GM19328 (cell line): Measurements from ENCODE around the gene PCDHGA9.
"Not testable (repeated sequence)": the region's sequence is repeated elsewhere in the genome, so short reads cannot be mapped to it uniquely, and the experiment has no call there.

ENCODE experiments used
- ATAC-seq: cut with Tn5 transposase; IDR thresholded peaks from one replicate; pipeline ENCODE4 v1.9.1; 2021; ENCODE audit warnings: mild to moderate bottlenecking, moderate library complexity; ENCODE audit not compliant: unreplicated experiment

The PCDHGA9 gene

DNA sequence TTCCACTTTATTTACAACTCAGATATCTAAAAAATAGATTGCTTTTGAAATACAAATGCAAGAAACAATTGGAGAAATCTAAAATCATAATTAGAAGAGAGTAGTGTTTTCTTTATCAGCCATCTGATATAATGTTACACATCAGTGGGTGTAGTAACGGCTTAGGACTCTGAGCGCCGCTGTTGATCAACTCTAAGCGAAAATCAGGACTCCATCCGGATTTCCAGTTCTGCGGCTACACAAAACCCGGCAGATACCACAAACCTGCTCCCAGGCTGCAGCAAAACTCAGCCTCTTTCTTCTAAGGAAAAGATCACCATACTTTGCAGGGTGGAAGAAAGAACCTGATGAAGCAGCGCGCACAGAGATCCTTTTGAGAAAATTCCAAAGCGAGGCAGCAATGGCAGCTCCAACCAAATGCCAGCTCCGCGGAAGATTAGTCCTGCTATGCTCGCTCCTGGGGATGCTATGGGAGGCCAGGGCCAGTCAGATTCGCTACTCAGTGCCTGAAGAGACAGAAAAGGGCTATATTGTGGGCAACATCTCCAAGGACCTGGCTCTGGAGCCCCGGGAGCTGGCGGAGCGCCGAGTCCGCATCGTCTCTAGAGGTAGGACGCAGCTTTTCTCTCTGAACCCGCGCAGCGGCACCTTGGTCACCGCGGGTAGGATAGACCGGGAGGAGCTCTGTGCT lies at the start of gene PCDHGA9:
Gene PCDHGA9, plus strand, starts transcription at position 226 of the 691 bp plus-strand sequence. Its CDS starts 175 bp downstream, at position 401.
- ATAC-seq, result no peak

DNA sequence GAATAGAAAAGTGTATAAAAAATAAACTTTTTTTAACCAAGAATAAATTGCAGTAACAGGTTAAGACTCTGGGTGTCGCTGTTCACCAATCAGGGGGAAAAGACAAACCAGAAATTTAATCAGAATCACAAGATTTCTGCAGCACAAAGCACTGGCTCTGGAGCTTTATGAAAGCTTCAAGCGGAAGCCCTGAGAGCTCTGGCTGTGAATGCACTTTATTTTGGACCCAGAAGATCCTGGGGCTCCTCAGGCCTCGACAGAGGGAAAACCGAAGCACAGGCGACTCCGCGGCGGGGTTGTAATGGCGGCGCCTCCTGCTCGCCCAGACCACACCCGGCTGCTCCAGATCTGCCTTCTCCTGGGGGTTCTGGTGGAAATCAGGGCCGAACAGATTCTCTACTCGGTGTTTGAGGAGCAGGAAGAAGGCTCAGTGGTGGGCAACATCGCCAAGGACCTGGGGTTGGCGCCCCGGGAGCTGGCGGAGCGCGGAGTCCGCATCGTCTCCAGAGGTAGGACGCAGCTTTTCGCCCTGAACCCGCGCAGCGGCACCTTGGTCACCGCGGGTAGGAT lies 47.6 kb upstream of the PCDHGA9 start, which contains the start of gene PCDHGA4:
Gene PCDHGA4, plus strand, starts transcription at position 122 of the 570 bp plus-strand sequence. Its CDS starts 87 bp downstream, at position 209.
- ATAC-seq, result no peak

DNA sequence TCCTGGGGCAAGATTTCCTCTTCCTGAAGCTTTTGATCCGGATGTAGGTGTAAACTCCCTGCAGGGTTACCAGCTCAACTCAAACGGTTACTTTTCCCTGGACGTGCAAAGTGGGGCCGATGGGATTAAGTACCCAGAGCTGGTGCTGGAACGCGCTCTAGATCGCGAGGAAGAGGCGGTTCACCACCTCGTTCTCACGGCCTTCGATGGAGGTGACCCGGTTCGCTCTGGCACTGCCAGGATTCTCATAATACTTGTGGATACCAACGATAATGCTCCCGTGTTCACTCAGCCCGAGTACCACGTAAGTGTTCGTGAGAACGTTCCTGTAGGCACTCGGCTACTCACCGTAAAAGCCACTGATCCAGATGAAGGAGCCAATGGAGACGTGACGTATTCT lies 46.9 kb upstream of the PCDHGA9 start:
- ATAC-seq, result no peak

DNA sequence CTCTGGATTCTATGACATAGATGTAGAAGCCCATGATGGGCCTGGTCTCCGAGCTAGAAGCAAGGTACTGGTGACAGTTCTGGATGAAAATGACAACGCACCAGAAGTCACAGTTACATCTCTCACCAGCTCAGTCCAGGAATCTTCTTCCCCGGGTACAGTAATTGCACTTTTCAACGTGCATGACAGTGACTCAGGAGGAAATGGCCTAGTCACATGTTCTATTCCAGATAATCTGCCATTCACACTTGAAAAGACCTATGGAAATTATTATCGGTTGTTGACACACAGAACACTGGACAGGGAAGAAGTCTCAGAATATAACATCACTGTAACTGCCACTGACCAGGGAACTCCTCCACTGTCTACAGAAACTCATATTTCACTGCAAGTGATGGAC lies 46.4 kb upstream of the PCDHGA9 start:
- ATAC-seq, result no peak

DNA sequence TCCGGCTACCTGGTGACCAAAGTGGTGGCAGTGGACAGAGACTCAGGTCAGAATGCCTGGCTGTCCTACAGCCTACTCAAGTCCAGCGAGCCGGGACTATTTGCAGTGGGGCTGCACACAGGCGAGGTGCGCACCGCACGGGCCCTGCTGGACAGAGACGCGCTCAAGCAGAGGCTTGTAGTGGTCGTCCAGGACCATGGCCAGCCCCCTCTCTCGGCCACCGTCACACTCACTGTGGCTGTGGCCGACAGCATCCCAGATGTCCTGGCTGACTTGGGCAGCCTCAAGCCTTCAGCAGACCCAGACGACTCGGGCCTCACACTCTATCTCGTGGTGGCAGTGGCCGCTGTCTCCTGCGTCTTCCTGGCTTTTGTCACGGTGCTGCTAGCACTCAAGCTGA lies 45.6 kb upstream of the PCDHGA9 start:
- no peak for ATAC-seq

DNA sequence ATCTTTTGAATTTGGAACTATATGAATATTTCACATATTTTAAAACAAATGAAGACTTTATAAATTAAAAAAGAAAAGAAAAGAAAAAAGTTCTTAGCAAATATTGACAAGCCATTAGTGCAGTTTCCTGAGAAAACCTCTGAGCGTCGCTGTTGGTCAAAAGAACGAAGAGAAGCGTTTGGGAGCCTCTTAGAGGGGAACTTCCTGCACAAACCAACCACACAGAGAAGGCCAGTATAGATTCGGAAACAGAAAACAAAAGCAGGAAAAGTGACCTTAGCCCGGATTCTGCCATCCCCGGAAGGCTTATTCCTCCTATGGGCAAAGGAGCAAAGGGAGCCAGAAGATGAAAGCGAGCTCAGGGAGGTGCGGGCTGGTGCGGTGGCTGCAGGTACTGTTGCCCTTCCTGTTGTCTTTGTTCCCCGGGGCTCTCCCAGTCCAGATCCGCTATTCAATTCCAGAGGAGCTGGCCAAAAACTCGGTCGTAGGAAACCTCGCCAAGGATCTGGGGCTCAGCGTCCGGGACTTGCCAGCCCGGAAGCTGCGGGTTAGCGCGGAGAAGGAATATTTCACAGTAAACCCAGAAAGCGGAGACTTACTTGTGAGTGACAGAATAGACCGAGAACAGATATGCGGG lies 42.7 kb upstream of the PCDHGA9 start, which contains the start of gene PCDHGB2:
Gene PCDHGB2, plus strand, starts transcription at position 205 of the 637 bp plus-strand sequence. Its CDS starts 142 bp downstream, at position 347.
- no peak for ATAC-seq

DNA sequence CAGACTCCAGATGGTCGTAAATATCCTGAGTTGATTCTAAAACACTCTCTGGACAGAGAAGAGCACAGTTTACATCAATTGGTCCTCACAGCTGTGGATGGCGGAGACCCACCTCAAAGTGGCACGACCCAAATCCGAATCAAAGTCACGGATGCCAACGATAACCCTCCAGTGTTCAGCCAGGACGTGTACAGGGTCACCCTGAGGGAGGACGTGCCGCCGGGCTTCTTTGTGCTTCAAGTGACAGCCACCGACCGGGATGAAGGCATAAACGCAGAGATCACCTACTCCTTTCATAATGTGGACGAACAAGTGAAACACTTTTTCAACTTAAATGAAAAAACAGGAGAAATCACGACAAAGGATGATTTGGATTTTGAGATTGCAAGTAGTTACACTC lies 41.9 kb upstream of the PCDHGA9 start:
- no peak for ATAC-seq

DNA sequence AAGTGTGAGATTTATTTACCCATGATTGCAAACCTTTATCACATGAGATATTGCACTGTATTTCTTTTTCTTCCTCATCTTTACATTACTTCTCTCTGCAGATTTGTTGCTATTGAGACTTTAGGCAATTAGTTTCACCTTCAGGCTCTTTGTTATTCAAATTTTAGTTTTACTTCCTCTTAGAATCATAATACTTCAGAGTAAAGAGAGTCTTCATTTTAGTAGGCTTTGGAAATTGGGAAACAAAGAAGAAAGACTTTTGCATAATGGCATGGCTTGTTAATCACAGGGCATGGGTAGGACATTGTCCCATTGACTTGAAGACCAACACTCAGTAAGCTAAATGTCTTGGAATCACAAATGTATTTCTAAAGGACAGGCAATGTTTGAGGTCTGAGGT lies 39.9 kb upstream of the PCDHGA9 start:
- no peak for ATAC-seq

DNA sequence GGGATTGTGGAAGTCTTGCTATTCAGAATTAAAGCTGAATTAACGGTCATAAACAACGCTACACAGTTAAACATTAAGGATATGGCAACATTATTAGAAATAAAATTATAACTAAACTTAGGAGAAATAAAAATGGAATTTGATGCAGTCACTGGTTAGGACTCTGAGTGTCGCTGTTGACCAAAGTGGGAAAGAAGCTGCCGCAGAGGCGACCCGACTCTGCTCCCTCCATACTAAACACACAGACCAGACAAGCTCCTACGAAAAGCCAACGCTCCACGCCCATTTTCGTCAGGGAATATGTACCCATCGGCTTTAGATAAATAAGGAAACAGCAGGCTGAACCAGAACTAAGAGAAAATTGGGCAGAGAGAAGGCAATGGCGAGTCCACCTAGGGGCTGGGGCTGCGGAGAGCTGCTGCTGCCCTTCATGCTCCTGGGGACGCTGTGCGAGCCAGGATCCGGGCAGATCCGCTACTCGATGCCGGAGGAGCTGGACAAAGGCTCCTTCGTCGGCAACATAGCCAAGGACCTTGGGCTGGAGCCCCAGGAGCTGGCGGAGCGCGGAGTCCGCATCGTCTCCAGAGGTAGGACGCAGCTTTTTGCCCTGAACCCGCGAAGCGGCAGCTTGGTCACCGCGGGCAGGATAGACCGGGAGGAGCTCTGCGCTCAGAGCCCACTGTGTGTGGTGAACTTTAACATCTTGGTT lies 38.5 kb upstream of the PCDHGA9 start, which contains the start of gene PCDHGA5:
Gene PCDHGA5, plus strand, starts transcription at position 211 of the 709 bp plus-strand sequence. Its CDS starts 169 bp downstream, at position 380.
- no peak for ATAC-seq

DNA sequence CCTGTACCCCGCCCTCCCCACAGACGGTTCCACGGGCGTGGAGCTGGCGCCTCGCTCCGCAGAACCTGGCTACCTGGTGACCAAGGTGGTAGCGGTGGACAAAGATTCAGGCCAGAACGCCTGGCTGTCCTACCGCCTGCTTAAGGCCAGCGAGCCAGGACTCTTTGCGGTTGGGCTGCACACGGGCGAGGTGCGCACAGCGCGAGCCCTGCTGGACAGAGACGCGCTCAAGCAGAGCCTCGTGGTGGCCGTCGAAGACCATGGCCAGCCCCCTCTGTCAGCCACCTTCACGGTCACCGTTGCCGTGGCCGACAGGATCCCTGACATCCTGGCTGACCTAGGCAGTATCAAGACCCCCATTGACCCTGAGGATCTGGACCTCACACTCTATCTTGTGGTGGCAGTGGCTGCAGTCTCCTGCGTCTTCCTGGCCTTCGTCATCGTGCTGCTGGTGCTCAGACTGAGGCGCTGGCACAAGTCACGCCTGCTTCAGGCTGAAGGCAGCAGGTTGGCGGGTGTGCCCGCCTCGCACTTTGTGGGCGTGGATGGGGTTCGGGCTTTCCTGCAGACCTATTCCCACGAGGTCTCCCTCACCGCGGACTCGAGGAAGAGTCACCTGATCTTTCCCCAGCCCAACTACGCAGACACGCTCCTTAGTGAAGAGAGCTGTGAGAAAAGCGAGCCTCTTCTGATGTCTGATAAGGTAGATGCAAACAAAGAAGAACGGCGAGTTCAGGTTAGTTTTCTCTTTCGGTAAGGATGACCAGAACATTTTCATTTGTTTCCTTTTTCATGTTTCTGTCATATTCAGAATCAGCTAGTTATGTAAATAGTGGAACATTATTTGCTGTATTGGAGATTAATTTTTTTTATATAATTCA lies 36.3 kb upstream of the PCDHGA9 start:
- ATAC-seq, result no peak

DNA sequence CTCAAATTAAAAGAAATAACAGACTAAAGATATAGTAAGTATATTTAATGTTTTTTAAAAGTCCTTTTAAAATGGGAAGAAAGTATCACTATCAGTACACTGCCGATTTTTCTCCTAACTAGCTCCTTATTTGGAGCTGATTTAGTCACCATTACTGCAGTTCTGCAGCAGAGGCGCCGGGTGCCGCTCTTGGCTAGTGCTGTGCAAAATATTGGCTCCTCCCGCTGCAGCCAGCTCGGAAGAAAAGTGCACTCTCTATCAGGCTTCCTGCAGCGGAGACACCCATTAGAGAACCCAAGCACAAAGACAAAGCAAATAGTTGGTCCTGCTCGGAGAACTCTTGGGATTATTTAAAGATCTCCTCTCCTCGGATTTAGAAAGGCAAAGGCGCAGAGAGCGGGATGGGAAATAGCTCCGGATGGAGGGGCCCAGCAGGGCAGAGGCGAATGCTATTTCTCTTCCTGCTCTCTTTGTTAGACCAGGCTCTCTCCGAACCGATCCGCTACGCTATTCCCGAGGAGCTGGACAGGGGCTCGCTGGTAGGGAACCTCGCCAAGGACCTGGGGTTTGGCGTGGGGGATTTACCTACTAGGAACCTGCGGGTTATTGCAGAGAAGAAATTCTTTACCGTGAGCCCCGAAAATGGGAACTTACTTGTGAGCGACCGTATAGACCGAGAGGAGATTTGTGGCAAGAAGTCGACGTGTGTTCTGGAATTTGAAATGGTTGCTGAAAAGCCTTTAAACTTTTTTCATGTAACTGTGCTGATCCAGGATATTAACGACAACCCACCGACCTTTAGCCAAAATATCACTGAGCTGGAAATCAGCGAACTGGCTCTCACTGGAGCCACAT lies 32.4 kb upstream of the PCDHGA9 start, which contains the start of gene PCDHGB3:
Gene PCDHGB3, plus strand, starts transcription at position 249 of the 855 bp plus-strand sequence. Its CDS starts 153 bp downstream, at position 402.
- ATAC-seq, result peak; percentile 65

DNA sequence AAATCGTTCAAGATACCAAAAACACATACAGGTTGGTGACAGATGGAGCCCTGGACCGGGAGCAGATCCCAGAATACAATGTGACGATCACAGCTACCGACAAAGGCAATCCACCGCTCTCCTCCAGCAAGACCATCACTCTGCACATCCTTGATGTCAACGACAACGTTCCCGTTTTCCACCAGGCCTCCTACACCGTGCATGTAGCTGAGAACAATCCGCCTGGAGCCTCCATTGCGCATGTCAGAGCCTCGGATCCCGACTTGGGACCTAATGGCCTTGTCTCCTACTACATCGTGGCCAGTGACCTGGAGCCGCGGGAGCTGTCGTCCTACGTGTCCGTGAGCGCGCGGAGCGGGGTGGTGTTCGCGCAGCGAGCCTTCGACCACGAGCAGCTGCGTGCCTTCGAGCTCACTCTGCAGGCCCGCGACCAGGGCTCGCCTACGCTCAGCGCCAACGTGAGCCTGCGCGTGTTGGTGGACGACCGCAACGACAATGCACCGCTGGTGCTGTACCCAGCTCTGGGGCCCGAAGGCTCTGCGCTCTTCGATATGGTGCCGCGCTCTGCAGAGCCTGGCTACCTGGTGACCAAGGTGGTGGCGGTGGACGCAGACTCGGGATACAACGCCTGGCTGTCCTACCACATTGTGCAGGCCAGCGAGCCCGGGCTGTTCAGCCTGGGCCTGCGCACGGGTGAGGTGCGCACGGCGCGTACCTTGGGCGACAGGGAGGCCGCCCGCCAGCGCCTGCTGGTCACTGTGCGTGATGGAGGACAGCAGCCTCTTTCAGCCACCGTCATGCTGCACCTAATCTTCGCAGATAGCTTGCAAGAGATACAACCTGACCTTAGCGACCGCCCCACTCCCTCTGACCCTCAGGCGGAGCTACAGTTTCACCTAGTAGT lies 30.8 kb upstream of the PCDHGA9 start:
- no peak for ATAC-seq

DNA sequence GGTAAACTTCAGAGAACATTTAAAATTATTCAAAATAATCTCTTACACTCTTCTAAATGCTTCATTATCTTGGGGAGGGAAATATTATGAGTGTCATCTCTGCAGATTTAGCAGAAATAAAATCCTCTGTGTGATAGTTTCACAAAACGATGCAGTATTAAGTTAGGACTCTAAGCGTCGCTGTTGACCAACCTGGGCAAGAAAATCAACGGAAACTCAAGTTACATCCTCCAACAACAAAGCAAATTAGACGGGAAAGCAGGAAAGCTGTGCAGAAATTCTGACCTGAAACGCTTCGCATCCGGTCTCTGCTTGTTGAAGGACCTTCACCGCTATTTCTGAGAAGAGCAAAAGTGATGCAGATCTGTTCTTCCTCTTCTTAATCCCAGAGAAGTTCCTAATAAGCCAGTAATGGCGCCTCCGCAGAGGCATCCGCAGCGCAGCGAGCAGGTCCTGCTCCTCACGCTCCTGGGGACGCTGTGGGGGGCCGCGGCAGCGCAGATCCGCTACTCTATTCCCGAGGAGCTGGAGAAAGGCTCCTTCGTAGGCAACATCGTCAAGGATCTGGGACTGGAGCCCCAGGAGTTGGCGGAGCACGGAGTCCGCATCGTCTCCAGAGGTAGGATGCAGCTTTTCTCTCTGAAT lies 28.8 kb upstream of the PCDHGA9 start, which contains the start of gene PCDHGA6:
Gene PCDHGA6, plus strand, starts transcription at position 219 of the 645 bp plus-strand sequence. Its CDS starts 193 bp downstream, at position 412.
- no peak for ATAC-seq

DNA sequence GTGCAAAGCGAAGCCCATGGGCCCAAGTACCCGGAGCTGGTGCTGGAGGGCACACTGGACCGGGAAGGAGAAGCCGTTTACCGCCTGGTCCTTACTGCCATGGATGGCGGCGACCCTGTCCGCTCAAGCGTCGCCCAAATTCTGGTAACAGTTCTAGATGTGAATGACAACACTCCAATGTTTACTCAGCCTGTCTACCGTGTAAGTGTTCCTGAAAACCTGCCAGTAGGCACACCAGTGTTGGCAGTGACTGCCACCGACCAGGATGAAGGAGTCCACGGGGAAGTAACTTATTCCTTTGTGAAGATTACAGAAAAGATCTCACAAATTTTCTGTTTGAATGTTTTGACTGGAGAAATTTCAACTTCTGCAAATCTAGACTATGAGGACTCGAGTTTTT lies 28.0 kb upstream of the PCDHGA9 start:
- no peak for ATAC-seq

DNA sequence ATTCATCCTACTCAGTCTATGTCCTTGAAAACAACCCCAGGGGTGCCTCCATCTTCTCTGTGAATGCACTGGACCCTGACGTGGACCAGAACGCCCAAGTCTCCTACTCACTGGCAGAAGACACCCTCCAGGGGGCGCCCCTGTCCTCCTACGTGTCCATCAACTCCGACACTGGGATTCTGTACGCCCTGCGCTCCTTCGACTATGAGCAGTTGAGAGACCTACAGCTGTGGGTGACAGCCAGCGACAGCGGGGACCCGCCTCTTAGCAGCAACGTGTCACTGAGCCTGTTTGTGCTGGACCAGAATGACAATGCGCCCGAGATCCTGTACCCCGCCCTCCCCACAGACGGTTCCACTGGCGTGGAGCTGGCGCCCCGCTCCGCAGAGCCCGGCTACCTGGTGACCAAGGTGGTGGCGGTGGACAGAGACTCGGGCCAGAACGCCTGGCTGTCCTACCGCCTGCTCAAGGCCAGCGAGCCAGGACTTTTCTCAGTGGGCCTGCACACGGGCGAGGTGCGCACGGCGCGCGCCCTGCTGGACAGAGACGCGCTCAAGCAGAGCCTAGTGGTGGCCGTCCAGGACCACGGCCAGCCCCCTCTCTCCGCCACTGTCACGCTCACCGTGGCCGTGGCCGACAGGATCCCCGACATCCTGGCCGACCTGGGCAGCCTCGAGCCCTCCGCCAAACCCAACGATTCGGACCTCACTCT lies 27.0 kb upstream of the PCDHGA9 start:
- ATAC-seq, result not testable (repeated sequence)

DNA sequence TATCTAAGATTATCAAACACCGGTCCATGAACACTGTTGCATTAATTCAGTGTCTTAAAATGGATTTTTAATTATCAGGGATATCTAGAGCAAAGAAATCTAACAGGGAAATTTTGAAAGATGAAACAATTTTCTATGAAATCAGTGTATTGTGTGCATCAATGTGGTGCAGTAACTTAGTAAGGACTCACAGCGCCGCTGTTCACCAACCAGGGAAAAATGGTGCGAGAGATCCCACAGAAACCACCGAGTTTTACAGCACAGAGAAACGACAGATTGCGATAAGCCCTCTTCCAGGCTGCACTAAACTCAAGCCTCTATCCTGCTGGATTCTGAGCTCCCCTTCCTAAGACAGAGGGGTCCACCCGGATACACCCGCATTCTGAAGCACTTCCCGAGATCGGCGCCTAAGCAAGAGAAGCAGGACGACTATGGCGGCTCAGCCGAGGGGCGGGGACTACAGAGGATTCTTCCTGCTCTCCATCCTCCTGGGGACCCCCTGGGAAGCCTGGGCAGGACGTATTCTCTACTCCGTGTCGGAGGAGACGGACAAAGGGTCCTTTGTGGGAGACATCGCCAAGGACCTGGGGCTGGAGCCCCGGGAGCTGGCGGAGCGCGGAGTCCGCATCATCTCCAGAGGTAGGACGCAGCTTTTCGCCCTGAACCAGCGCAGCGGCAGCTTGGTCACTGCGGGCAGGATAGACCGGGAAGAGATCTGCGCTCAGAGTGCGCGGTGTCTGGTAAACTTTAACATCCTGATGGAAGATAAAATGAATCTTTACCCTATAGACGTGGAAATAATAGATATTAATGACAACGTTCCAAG lies 19.9 kb upstream of the PCDHGA9 start, which contains the start of gene PCDHGA7:
Gene PCDHGA7, plus strand, starts transcription at position 274 of the 826 bp plus-strand sequence. Its CDS starts 158 bp downstream, at position 432.
- ATAC-seq, result no peak
